GM18517 (cell line): ENCODE results near the gene DOP1A.

Experiments used
- ATAC-seq: cut with Tn5 transposase; IDR thresholded peaks from one replicate; pipeline ENCODE4 v1.9.1; 2021; ENCODE audit warnings: mild to moderate bottlenecking, moderate library complexity; ENCODE audit not compliant: unreplicated experiment

DOP1A gene

GRCh38 chr6:83071023-83071422 lies 3.6 kb downstream of the DOP1A start:
- peak; percentile 74 for ATAC-seq

- no peak for ATAC-seq
Observed at GRCh38 chr6:83071707-83072106, 4.2 kb downstream of the DOP1A start.

- ATAC-seq, result no peak
Observed at GRCh38 chr6:83072726-83073125, 5.3 kb downstream of the DOP1A start.

- ATAC-seq, result no peak
Observed at GRCh38 chr6:83073615-83074014, 6.1 kb downstream of the DOP1A start.

GRCh38 chr6:83083476-83083875 lies 16.0 kb downstream of the DOP1A start:
- ATAC-seq, result no peak

- ATAC-seq, result peak; percentile 100
Observed at GRCh38 chr6:83086751-83087150, 19.3 kb downstream of the DOP1A start.

- no peak for ATAC-seq
Observed at GRCh38 chr6:83092756-83093399, 25.4 kb downstream of the DOP1A start.

GRCh38 chr6:83096791-83097190 lies 29.3 kb downstream of the DOP1A start:
- ATAC-seq, result no peak

GRCh38 chr6:83097204-83097603 lies 29.7 kb downstream of the DOP1A start:
- no peak for ATAC-seq

GRCh38 chr6:83097675-83098074 lies 30.2 kb downstream of the DOP1A start:
- ATAC-seq, result no peak

- ATAC-seq, result no peak
Observed at GRCh38 chr6:83098589-83098988, 31.1 kb downstream of the DOP1A start.

- ATAC-seq, result no peak
Observed at GRCh38 chr6:83108378-83108777, 40.9 kb downstream of the DOP1A start.

GRCh38 chr6:83113258-83113657 lies 45.8 kb downstream of the DOP1A start:
- ATAC-seq, result no peak

- ATAC-seq, result no peak
Observed at GRCh38 chr6:83114164-83114563, 46.7 kb downstream of the DOP1A start.

GRCh38 chr6:83117802-83118201 lies 50.3 kb downstream of the DOP1A start:
- no peak for ATAC-seq

- ATAC-seq, result no peak
Observed at GRCh38 chr6:83119742-83120300, 52.4 kb downstream of the DOP1A start.

- ATAC-seq, result no peak
Observed at GRCh38 chr6:83124553-83124952, 57.1 kb downstream of the DOP1A start.

GRCh38 chr6:83125425-83125824 lies 58.0 kb downstream of the DOP1A start:
- no peak for ATAC-seq

GRCh38 chr6:83126223-83126622 lies 58.8 kb downstream of the DOP1A start:
- no peak for ATAC-seq

GRCh38 chr6:83126807-83127206 lies 59.3 kb downstream of the DOP1A start:
- ATAC-seq, result no peak

GRCh38 chr6:83127258-83127657 lies 59.8 kb downstream of the DOP1A start:
- ATAC-seq, result no peak

- ATAC-seq, result no peak
Observed at GRCh38 chr6:83127976-83128375, 60.5 kb downstream of the DOP1A start.

GRCh38 chr6:83132121-83132520 lies 64.7 kb downstream of the DOP1A start:
- no peak for ATAC-seq
